Measurements from ENCODE around the gene KNDC1. TPM values are rescaled to one million over a fixed set of nuclear protein-coding genes. Genes with fewer than 3 reads are reported as not detected.

KNDC1 gene
- total RNA-seq, 1 donor from 2014 or later: 10.3 TPM

Small RNA genes within 50 kb of the gene (microRNA-seq; reads per million reads assigned to microRNA genes)
- 1.5 reads per million for gene MIR202 (ENCODE audit: borderline number of aligned reads)

Other genes with a start within 250 kb of the KNDC1 start
- gene CFAP46, start 217.6 kb upstream of the KNDC1 start, total RNA-seq: 9.0 TPM
- gene ADGRA1, start 72.3 kb upstream of the KNDC1 start, total RNA-seq: 0.38 TPM
- gene UTF1, start 70.0 kb downstream of the KNDC1 start, total RNA-seq: not detected
- 4.5 TPM for gene VENTX, start 77.6 kb downstream of the KNDC1 start, total RNA-seq
- 18.7 TPM for gene ADAM8, start 116.6 kb downstream of the KNDC1 start, total RNA-seq
- gene TUBGCP2, start 148.7 kb downstream of the KNDC1 start, total RNA-seq: 54.5 TPM
- gene ZNF511, start 148.7 kb downstream of the KNDC1 start, total RNA-seq: 44.8 TPM
- not detected for gene CALY, start 176.7 kb downstream of the KNDC1 start, total RNA-seq
- gene PRAP1, start 187.2 kb downstream of the KNDC1 start, total RNA-seq: not detected
- 31.0 TPM for gene FUOM, start 197.8 kb downstream of the KNDC1 start, total RNA-seq
- gene ECHS1, start 213.1 kb downstream of the KNDC1 start, total RNA-seq: 59.5 TPM
- gene PAOX, start 219.0 kb downstream of the KNDC1 start, total RNA-seq: 6.9 TPM
- 41.7 TPM for gene MTG1, start 233.9 kb downstream of the KNDC1 start, total RNA-seq

All from lower lobe of right lung (tissue), 1 donor.